Vagina (tissue), 2 donors: ENCODE data around the gene KDM5B. TPM values are rescaled to one million over a fixed set of nuclear protein-coding genes. Genes with fewer than 3 reads are reported as not detected.

Source experiments
- DNase-seq, 2 donors: peaks; one replicate each; pipeline ENCODE4 v3.0.0-alpha.2; 2017; ENCODE audit errors: extremely low spot score in 2 of 2
- H3K27ac ChIP-seq: fragments of 200-600 bp; sonication (generic); one replicate; pipeline ENCODE4 v1.5.1; 2019
- H3K27me3 ChIP-seq: fragments of 200-600 bp; sonication (generic); one replicate; pipeline ENCODE4 v1.5.1; 2019
- H3K36me3 ChIP-seq, 2 donors: fragments of 200-600 bp; sonication (generic); one replicate each; pipeline ENCODE4 v1.5.1; 2017 to 2019
- H3K4me1 ChIP-seq: fragments of 200-600 bp; sonication (generic); one replicate; pipeline ENCODE4 v1.5.1; 2019
- H3K4me3 ChIP-seq, 2 donors: fragments of 200-600 bp; sonication (generic); 1 replicate in 1 of 2; 2 replicates in 1 of 2; pipeline ENCODE4 v1.5.1; 2016 to 2019
- H3K9me3 ChIP-seq: fragments of 200-600 bp; sonication (generic); one replicate; pipeline ENCODE4 v1.5.1; 2019
- CTCF ChIP-seq, 3 experiments: fragments of 450-650 bp in 2 of 3; fragments of 200-600 bp in 1 of 3; sonication (generic) in 1 of 3; IDR thresholded peaks; one replicate each; pipeline ENCODE4 v1.5.1; 2017 to 2019; ENCODE audit warnings: antibody characterized with exemption in 3 of 3, mild to moderate bottlenecking in 2 of 3, moderate library complexity in 2 of 3
- POLR2A ChIP-seq, 2 donors: fragments of 450-650 bp; IDR thresholded peaks; one replicate each; pipeline ENCODE4 v1.6.1; 2017; ENCODE audit warnings: antibody characterized with exemption in 2 of 2, mild to moderate bottlenecking in 2 of 2, moderate library complexity in 2 of 2
- POLR2AphosphoS5 ChIP-seq, 2 donors: sonication (generic); formaldehyde crosslinking; IDR thresholded peaks; one replicate each; pipeline ENCODE4 v1.9.0; 2017; ENCODE audit warnings: antibody characterized with exemption in 2 of 2, mild to moderate bottlenecking in 2 of 2, low read depth in 1 of 2; ENCODE audit not compliant: insufficient read depth in 1 of 2
- intact Hi-C: fragments of 100-400 bp; cut with DNase I; formaldehyde crosslinking; loops from one replicate; pipeline ENCODE4 v1.15.1; 2023
- small RNA-seq: library from RNA; depleted of rRNA; stranded (forward); fragments of <200 nt; gene quantifications from one replicate; pipeline ENCODE3, GENCODE V24; 2016
- total RNA-seq: library from RNA; depleted of rRNA; stranded (reverse); fragments of >200 nt; gene quantifications from one replicate; pipeline ENCODE4 v1.2.3, GENCODE V29; 2016

The KDM5B gene
- total RNA-seq, 1 donor from 2014 or later: 99.4 TPM

GRCh38 chr1:202677433-202677832 is 130.8 kb downstream of the KDM5B start:
- DNase-seq: no peak
- Histone ChIP-seq H3K27me3 (no peaks in the 10 kb centered on the region), H3K4me3 (no peak overlapping the region), H3K4me1 (no peaks in the 10 kb centered on the region), H3K27ac (no peak overlapping the region), H3K36me3 (no peaks in the 10 kb centered on the region), H3K9me3 (no peaks in the 10 kb centered on the region)
- intact Hi-C loops: no loop called here
- TF ChIP-seq POLR2A (IDR thresholded peaks at IDR 0.05) (no peak), POLR2AphosphoS5 (IDR thresholded peaks at IDR 0.05; ENCODE audit: insufficient read depth in 1 of 2, low read depth in 1 of 2) (no peak), CTCF (IDR thresholded peaks at IDR 0.05) (no peak)

Small RNA genes within 50 kb of the gene (small RNA-seq; reads per million reads assigned to genes)
- gene AC098934.3: not detected

Other genes starting within 250 kb of the KDM5B start
- not detected for gene SYT2, start 98.0 kb downstream of the KDM5B start, total RNA-seq
- not detected for gene PCAT6, start 2.5 kb upstream of the KDM5B start, total RNA-seq
- gene RABIF, start 80.7 kb upstream of the KDM5B start, total RNA-seq: 7.4 TPM
- gene KLHL12, start 118.8 kb upstream of the KDM5B start, total RNA-seq: 19.6 TPM
- 84.0 TPM for gene ADIPOR1, start 149.9 kb upstream of the KDM5B start, total RNA-seq
- gene CYB5R1, start 158.8 kb upstream of the KDM5B start, total RNA-seq: 61.4 TPM
- gene TMEM183A, start 199.0 kb upstream of the KDM5B start, total RNA-seq: 73.2 TPM
- gene PPFIA4, start 218.1 kb upstream of the KDM5B start, total RNA-seq: 11.5 TPM